SHP77 treated with DMSO at 0.1 percent for 48 hours (cell line): ENCODE results near the gene PTPRU.

Experiments
- DNase-seq: peaks from one replicate; lab custom pipeline; 2025; lab: John Stamatoyannopoulos, UW

PTPRU gene

GRCh38 chr1:29365906-29366670 lies 129.8 kb downstream of the PTPRU start:
- DNase-seq: no peak

GRCh38 chr1:29368936-29369932 lies 132.9 kb downstream of the PTPRU start:
- DNase-seq: no peak

GRCh38 chr1:29370067-29370466 lies 133.7 kb downstream of the PTPRU start:
- no peak for DNase-seq

- DNase-seq: no peak
These were observed 135.0 kb downstream of the PTPRU start for GRCh38 chr1:29371332-29371731.

GRCh38 chr1:29372108-29372507 lies 135.8 kb downstream of the PTPRU start:
- no peak for DNase-seq
